Transverse colon (tissue), 4 donors: ENCODE results near the gene TMEM50B.

Experiments used
- EP300 ChIP-seq: sonication (generic); formaldehyde crosslinking; IDR thresholded peaks from one replicate; pipeline ENCODE4 v1.6.1; 2017; ENCODE audit warnings: antibody characterized with exemption, low read depth
- POLR2A ChIP-seq: fragments of 450-650 bp; IDR thresholded peaks from one replicate; pipeline ENCODE4 v1.6.1; 2016; ENCODE audit warnings: antibody characterized with exemption, mild to moderate bottlenecking, moderate library complexity
- POLR2AphosphoS5 ChIP-seq, 3 donors: sonication (generic); formaldehyde crosslinking; IDR thresholded peaks; one replicate each; pipeline ENCODE4 v1.6.1; 2016; ENCODE audit warnings: antibody characterized with exemption in 3 of 3
- TF ChIP-seq, protein P1 (sequence below), 5 experiments: fragments of 200-600 bp in 3 of 5; fragments of 450-650 bp in 2 of 5; sonication (generic) in 3 of 5; IDR thresholded peaks; 1 replicate in 2 of 5; 2 replicates in 3 of 5; pipeline ENCODE4 v1.5.1; 2016 to 2017; ENCODE audit warnings: antibody characterized with exemption in 5 of 5, inconsistent platforms in 3 of 5, mild to moderate bottlenecking in 2 of 5, moderate library complexity in 1 of 5

DNA sequence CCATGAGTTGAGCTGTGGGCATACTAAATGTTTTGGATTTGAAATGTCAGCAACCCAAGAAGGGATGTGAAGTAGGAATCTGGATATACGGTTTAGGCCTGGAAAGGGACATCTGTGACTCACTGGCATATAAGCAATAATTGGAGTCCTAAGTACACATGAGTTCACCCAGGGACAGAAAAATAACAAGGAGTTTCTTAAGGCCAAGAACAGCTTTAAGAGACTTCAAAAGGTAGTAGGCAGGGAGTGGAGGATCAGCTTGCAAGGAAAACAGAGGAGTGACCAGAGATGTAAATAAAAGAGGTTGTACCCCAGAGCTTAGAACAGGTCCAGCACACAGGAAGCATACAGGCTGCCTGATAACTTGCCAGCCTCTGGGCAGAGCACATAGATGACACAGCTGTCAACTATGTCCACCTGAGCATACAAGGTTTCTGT, 28.1 kb downstream of the TMEM50B start:
- TF ChIP-seq, protein P1, sequence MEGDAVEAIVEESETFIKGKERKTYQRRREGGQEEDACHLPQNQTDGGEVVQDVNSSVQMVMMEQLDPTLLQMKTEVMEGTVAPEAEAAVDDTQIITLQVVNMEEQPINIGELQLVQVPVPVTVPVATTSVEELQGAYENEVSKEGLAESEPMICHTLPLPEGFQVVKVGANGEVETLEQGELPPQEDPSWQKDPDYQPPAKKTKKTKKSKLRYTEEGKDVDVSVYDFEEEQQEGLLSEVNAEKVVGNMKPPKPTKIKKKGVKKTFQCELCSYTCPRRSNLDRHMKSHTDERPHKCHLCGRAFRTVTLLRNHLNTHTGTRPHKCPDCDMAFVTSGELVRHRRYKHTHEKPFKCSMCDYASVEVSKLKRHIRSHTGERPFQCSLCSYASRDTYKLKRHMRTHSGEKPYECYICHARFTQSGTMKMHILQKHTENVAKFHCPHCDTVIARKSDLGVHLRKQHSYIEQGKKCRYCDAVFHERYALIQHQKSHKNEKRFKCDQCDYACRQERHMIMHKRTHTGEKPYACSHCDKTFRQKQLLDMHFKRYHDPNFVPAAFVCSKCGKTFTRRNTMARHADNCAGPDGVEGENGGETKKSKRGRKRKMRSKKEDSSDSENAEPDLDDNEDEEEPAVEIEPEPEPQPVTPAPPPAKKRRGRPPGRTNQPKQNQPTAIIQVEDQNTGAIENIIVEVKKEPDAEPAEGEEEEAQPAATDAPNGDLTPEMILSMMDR (IDR thresholded peaks at IDR 0.05), result no peak
- no peak for TF ChIP-seq POLR2A
- peak in 1 of 3 donors; percentile 31 for TF ChIP-seq POLR2AphosphoS5 (IDR thresholded peaks at IDR 0.05)
- no peak for TF ChIP-seq EP300
